Measurements from ENCODE around the gene HOOK1. TPM values are rescaled to one million over a fixed set of nuclear protein-coding genes. Genes with fewer than 3 reads are reported as not detected.

Gene HOOK1
- total RNA-seq, 1 donor from 2014 or later: 4.0 TPM

GRCh38 chr1:59768792-59769735 is 45.7 kb upstream of the HOOK1 start:
- Histone ChIP-seq H3K4me1 (no peaks in the 10 kb centered on the region), H3K36me3 (no peaks in the 10 kb centered on the region), H3K4me3 (no peak overlapping the region), H3K9me3 (replicated peaks) (no peaks in the 10 kb centered on the region), H3K27ac (replicated peaks) (no peak overlapping the region), H3K27me3 (ENCODE audit: low read depth) (no peaks in the 10 kb centered on the region)
- DNase-seq: no peak
- intact Hi-C loops (cut with micrococcal nuclease): loop anchor here (10.0 kb wide), 1 partner anchor 1034 kb away; no protein-coding TSS in a partner anchor
- TF ChIP-seq, protein P1, sequence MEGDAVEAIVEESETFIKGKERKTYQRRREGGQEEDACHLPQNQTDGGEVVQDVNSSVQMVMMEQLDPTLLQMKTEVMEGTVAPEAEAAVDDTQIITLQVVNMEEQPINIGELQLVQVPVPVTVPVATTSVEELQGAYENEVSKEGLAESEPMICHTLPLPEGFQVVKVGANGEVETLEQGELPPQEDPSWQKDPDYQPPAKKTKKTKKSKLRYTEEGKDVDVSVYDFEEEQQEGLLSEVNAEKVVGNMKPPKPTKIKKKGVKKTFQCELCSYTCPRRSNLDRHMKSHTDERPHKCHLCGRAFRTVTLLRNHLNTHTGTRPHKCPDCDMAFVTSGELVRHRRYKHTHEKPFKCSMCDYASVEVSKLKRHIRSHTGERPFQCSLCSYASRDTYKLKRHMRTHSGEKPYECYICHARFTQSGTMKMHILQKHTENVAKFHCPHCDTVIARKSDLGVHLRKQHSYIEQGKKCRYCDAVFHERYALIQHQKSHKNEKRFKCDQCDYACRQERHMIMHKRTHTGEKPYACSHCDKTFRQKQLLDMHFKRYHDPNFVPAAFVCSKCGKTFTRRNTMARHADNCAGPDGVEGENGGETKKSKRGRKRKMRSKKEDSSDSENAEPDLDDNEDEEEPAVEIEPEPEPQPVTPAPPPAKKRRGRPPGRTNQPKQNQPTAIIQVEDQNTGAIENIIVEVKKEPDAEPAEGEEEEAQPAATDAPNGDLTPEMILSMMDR (IDR thresholded peaks at IDR 0.05; ENCODE audit: borderline replicate concordance): no peak

DNA sequence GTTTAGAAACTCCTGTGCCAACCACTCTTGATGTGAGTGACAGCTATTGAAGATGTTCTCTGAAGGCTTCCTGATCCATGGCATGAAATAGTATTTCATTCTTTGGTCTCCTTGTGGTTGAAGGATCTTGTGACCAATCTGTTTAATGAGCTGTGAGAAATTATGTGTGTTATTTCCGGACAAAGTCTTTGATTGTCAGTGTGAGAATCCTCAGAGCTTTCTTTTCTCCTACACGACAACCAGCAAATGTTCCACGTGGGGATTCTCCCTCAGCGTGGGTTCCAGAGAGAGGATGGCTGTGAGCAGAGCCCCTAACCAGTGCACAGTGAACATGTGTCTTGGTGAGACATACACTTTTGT is 45.0 kb upstream of the HOOK1 start:
- Histone ChIP-seq H3K27me3 (ENCODE audit: low read depth) (no peaks in the 10 kb centered on the region), H3K4me1 (no peaks in the 10 kb centered on the region), H3K27ac (replicated peaks) (no peak overlapping the region), H3K36me3 (no peaks in the 10 kb centered on the region), H3K9me3 (replicated peaks) (no peaks in the 10 kb centered on the region), H3K4me3 (no peak overlapping the region)
- TF ChIP-seq, protein P1 (IDR thresholded peaks at IDR 0.05; ENCODE audit: borderline replicate concordance): no peak
- intact Hi-C loops (cut with micrococcal nuclease): loop anchor here (10.0 kb wide), 1 partner anchor 1035 kb away; no protein-coding TSS in a partner anchor
- DNase-seq: no peak

- no peak for DNase-seq
- TF ChIP-seq, protein P1 (IDR thresholded peaks at IDR 0.05; ENCODE audit: borderline replicate concordance): no peak
- Histone ChIP-seq H3K4me1 (no peaks in the 10 kb centered on the region), H3K4me3 (no peak overlapping the region), H3K27ac (replicated peaks) (no peak overlapping the region), H3K9me3 (replicated peaks) (no peaks in the 10 kb centered on the region), H3K36me3 (no peaks in the 10 kb centered on the region), H3K27me3 (ENCODE audit: low read depth) (no peaks in the 10 kb centered on the region)
- intact Hi-C loops (cut with micrococcal nuclease): no loop called here
These were observed 43.4 kb upstream of the HOOK1 start for GRCh38 chr1:59771361-59771760.

DNA sequence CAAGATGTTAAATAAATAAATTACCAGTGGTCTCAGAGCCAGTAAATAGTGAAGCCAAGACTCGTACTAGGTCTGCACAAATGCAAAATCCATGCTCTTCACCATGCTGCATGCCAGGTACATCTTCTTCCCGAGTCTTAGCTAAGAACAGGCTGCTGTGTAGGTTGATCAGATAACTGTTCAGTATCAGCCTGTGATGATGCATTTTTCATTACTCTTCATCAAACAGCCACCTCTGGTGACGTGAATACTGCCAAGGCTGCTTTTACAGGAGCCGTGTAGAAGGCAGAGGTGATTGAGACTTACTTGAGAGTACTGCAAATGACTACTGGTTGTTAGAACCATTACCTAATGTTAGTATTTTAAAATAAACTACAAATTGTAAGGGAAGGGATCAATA is 39.3 kb upstream of the HOOK1 start:
- intact Hi-C loops (cut with micrococcal nuclease): no loop called here
- Histone ChIP-seq H3K4me3 (no peak overlapping the region), H3K4me1 (no peaks in the 10 kb centered on the region), H3K9me3 (replicated peaks) (no peaks in the 10 kb centered on the region), H3K27ac (replicated peaks) (no peak overlapping the region), H3K27me3 (ENCODE audit: low read depth) (no peaks in the 10 kb centered on the region), H3K36me3 (no peaks in the 10 kb centered on the region)
- TF ChIP-seq, protein P1 (IDR thresholded peaks at IDR 0.05; ENCODE audit: borderline replicate concordance): no peak
- no peak for DNase-seq

- no peaks in the 10 kb centered on the region for H3K4me1 ChIP-seq
- intact Hi-C loops (cut with micrococcal nuclease): no loop called here
- H3K4me3 ChIP-seq: no peak overlapping the region
- DNase-seq: no peak
- no peak overlapping the region for H3K27ac ChIP-seq (replicated peaks)
- no peaks in the 10 kb centered on the region for H3K9me3 ChIP-seq (replicated peaks)
- no peaks in the 10 kb centered on the region for H3K27me3 ChIP-seq (ENCODE audit: low read depth)
- TF ChIP-seq, protein P1 (IDR thresholded peaks at IDR 0.05; ENCODE audit: borderline replicate concordance): no peak
- no peaks in the 10 kb centered on the region for H3K36me3 ChIP-seq
These were observed 37.5 kb upstream of the HOOK1 start for GRCh38 chr1:59776960-59777852.

Data from left ventricle myocardium inferior (tissue), 1 donor.